Smooth muscle cell (in vitro differentiated cells): Measurements from ENCODE around the gene RAPGEF4. TPM values are rescaled to one million over a fixed set of nuclear protein-coding genes. Genes with fewer than 3 reads are reported as not detected.
A peak's percentile ranks its signal among the peaks of the same experiment; 100 is the strongest.

ENCODE experiments used
- DNase-seq: peaks from one replicate; lab custom pipeline; 2025; ENCODE audit not compliant: unreplicated experiment; lab: John Stamatoyannopoulos, UW
- H2AFZ ChIP-seq: fragments of 200-600 bp; sonication (generic); 2 replicates; pipeline ENCODE4 v1.6.0; 2016; ENCODE audit warnings: antibody characterized with exemption, low read depth, mild to moderate bottlenecking
- H3F3A ChIP-seq: fragments of 200-600 bp; sonication (generic); 2 replicates; pipeline ENCODE4 v1.6.0; 2017; ENCODE audit warnings: antibody characterized with exemption, low read depth
- H3K27ac ChIP-seq: fragments of 200-600 bp; sonication (generic); 2 replicates; pipeline ENCODE4 v1.5.1; 2016; ENCODE audit warnings: low read depth, mild to moderate bottlenecking
- H3K27me3 ChIP-seq: fragments of 200-600 bp; sonication (generic); 2 replicates; pipeline ENCODE4 v1.6.1; 2016; ENCODE audit warnings: low read depth, mild to moderate bottlenecking
- H3K36me3 ChIP-seq: fragments of 200-600 bp; sonication (generic); 2 replicates; pipeline ENCODE4 v1.5.1; 2016; ENCODE audit warnings: low read depth
- H3K4me1 ChIP-seq: fragments of 200-600 bp; sonication (generic); 2 replicates; pipeline ENCODE4 v1.5.1; 2016; ENCODE audit warnings: low read depth
- H3K4me2 ChIP-seq: fragments of 200-600 bp; sonication (generic); 2 replicates; pipeline ENCODE4 v1.6.0; 2016; ENCODE audit warnings: mild to moderate bottlenecking
- H3K4me3 ChIP-seq: fragments of 200-600 bp; sonication (generic); 2 replicates; pipeline ENCODE4 v1.5.1; 2016; ENCODE audit warnings: mild to moderate bottlenecking
- H3K79me2 ChIP-seq: fragments of 200-600 bp; sonication (generic); 2 replicates; pipeline ENCODE4 v1.6.0; 2016; ENCODE audit warnings: low read depth, mild to moderate bottlenecking
- H3K9ac ChIP-seq: fragments of 200-600 bp; sonication (generic); 2 replicates; pipeline ENCODE4 v1.6.0; 2016; ENCODE audit warnings: low read depth
- H3K9me3 ChIP-seq: fragments of 200-600 bp; sonication (generic); replicated peaks from 2 replicates; pipeline ENCODE4 v1.5.1; 2016; ENCODE audit warnings: low read depth
- H4K20me1 ChIP-seq: fragments of 200-600 bp; sonication (generic); 2 replicates; pipeline ENCODE4 v1.6.0; 2016; ENCODE audit warnings: low read depth
- CTCF ChIP-seq: fragments of 200-600 bp; sonication (generic); IDR thresholded peaks from 2 replicates; pipeline ENCODE4 v1.5.1; 2017; ENCODE audit warnings: borderline replicate concordance, mild to moderate bottlenecking, antibody characterized with exemption; ENCODE audit not compliant: insufficient read depth, poor library complexity, severe bottlenecking
- WGBS: methylation state at CpG from one replicate; pipeline ENCODE4 v1.1.7; 2016; ENCODE audit warnings: low lambda C conversion rate; 5-methylcytosine and 5-hydroxymethylcytosine counted together
- polyA plus RNA-seq: library from polyadenylated mRNA; unstranded; fragments of >200 nt; fragmentation: Nextera tagmentation; extraction: Ambion mirVana; gene quantifications from 2 replicates; pipeline ENCODE4 v1.2.1, GENCODE V29; 2016
- total RNA-seq: library from RNA; depleted of rRNA; stranded (reverse); fragments of >200 nt; gene quantifications from 2 replicates; pipeline ENCODE4 v1.2.3, GENCODE V29; 2014

The RAPGEF4 gene
- total and polyA plus RNA-seq, 2 experiments from 2014 or later, result 0.35 to 2.7 TPM

GRCh38 chr2:172995323-172996244, 259.9 kb downstream of the RAPGEF4 start:
- no peak overlapping the region for H3K9ac ChIP-seq
- DNase-seq, result no peak
- no peak for TF ChIP-seq CTCF
- no peaks in the 10 kb centered on the region for H3F3A ChIP-seq
- no peaks in the 10 kb centered on the region for H3K79me2 ChIP-seq
- H3K4me2 ChIP-seq, result peak overlapping the region; percentile 68
- WGBS, result 68% methylated on average over 14 of the region's 14 CpGs
- peaks cover 10% of the 10 kb centered on the region for H3K4me1 ChIP-seq
- H3K27ac ChIP-seq, result peak overlapping the region; percentile 51
- H2AFZ ChIP-seq, result peak overlapping the region; percentile 11
- H4K20me1 ChIP-seq, result no peaks in the 10 kb centered on the region
- no peaks in the 10 kb centered on the region for H3K27me3 ChIP-seq
- H3K9me3 ChIP-seq, result no peaks in the 10 kb centered on the region
- no peak overlapping the region for H3K4me3 ChIP-seq
- H3K36me3 ChIP-seq, result no peaks in the 10 kb centered on the region

DNA sequence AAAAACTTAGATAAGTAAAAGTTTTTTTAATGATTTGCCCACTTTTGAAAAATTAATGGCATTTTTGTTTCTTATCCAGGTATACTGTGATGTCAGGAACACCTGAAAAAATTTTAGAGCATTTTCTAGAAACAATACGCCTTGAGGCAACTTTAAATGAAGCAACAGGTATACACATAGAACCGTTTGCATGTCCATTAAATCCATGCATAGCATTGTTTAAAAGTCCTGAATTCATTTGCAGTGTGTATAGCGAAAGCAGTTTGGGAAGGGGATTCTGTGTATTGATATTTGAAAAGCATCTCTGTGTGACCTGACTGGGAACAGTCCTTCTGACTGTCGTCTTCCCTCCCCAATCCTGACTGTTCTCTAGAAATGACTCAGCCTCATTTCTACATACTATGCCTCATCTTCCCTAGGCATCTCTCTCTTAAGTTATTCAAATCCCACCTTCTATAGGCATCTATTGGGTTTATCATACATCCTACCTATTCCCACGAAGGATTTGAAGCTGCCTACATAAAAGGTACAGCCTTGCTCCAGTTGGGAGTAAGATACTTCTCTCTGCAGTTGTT, 260.8 kb downstream of the RAPGEF4 start:
- DNase-seq, result no peak
- TF ChIP-seq CTCF, result no peak
- Histone ChIP-seq H3K36me3 (no peaks in the 10 kb centered on the region), H3K9ac (no peak overlapping the region), H2AFZ (no peak overlapping the region), H3K9me3 (no peaks in the 10 kb centered on the region), H3K27ac (no peak overlapping the region), H3F3A (no peaks in the 10 kb centered on the region), H3K4me3 (no peak overlapping the region), H4K20me1 (no peaks in the 10 kb centered on the region), H3K4me1 (peaks cover 10% of the 10 kb centered on the region), H3K4me2 (peak overlapping the region; percentile 68), H3K27me3 (no peaks in the 10 kb centered on the region), H3K79me2 (no peaks in the 10 kb centered on the region)
- 69% methylated on average over 5 of the region's 5 CpGs for whole genome bisulfite sequencing

- H3K4me1 ChIP-seq, result peaks cover 10% of the 10 kb centered on the region
- WGBS, result 90% methylated on average over 2 of the region's 2 CpGs
- no peak overlapping the region for H3K9ac ChIP-seq
- no peaks in the 10 kb centered on the region for H3F3A ChIP-seq
- no peaks in the 10 kb centered on the region for H3K36me3 ChIP-seq
- no peaks in the 10 kb centered on the region for H3K27me3 ChIP-seq
- H3K79me2 ChIP-seq, result no peaks in the 10 kb centered on the region
- no peak overlapping the region for H2AFZ ChIP-seq
- H3K27ac ChIP-seq, result no peak overlapping the region
- no peak overlapping the region for H3K4me2 ChIP-seq
- H3K9me3 ChIP-seq, result no peaks in the 10 kb centered on the region
- DNase-seq, result no peak
- no peaks in the 10 kb centered on the region for H4K20me1 ChIP-seq
- H3K4me3 ChIP-seq, result no peak overlapping the region
- TF ChIP-seq CTCF, result no peak
Measured at GRCh38 chr2:172997031-172997430, 261.4 kb downstream of the RAPGEF4 start.
